Mucosa of descending colon (tissue), 3 donors: ENCODE results near the gene DENND2C. TPM values are rescaled to one million over a fixed set of nuclear protein-coding genes. Genes with fewer than 3 reads are reported as not detected.

Experiments
- ATAC-seq: fragments of 200-7000 bp; cut with Tn5 transposase; one replicate; pipeline ENCODE4 v1.9.1; 2020; ENCODE audit warnings: mild to moderate bottlenecking, moderate library complexity
- DNase-seq, 3 donors: peaks; one replicate each; pipeline ENCODE4 v3.0.0-alpha.2; 2020
- H3K36me3 ChIP-seq: fragments of 200-600 bp; one replicate; pipeline ENCODE4 v1.8.0; 2021; ENCODE audit warnings: low read depth, mild to moderate bottlenecking
- H3K4me1 ChIP-seq: fragments of 200-600 bp; one replicate; pipeline ENCODE4 v1.8.0; 2021; ENCODE audit warnings: low read depth, mild to moderate bottlenecking
- H3K4me3 ChIP-seq: fragments of 200-600 bp; one replicate; pipeline ENCODE4 v1.8.0; 2021; ENCODE audit warnings: mild to moderate bottlenecking
- H3K9me3 ChIP-seq: fragments of 200-600 bp; one replicate; pipeline ENCODE4 v1.8.0; 2021; ENCODE audit warnings: mild to moderate bottlenecking
- intact Hi-C, 2 donors: fragments of 100-400 bp; cut with DNase I in 1 of 2; cut with micrococcal nuclease in 1 of 2; formaldehyde crosslinking; loops; one replicate each; pipeline versions ENCODE4 v1.11.0 to v1.11.1; 2022; cut with DNase I, micrococcal nuclease
- total RNA-seq, 3 donors: library from RNA; stranded (reverse); fragmentation: NEBNext Ultra II Directional in 2 of 3; extraction: Animal tissue kit (Norgen Biotek cat#: 25700) in 2 of 3; gene quantifications; one replicate each; pipeline versions ENCODE4 v1.2.1 to v1.2.4, GENCODE V29; 2021 to 2023
- TF ChIP-seq, protein P1 (sequence below): fragments of 200-600 bp; IDR thresholded peaks from one replicate; pipeline ENCODE4 v1.8.0; 2022; ENCODE audit warnings: antibody characterized with exemption, mild to moderate bottlenecking
- donor health status: DM: no; HTN: no; CAD: no; lungs with moderate emphysema.
- donor health status: DM: no; HTN: no; CAD: no.
- donor health status: DM: no; HTN: yes; CAD: no.

Gene DENND2C
- total RNA-seq, 3 donors from 2014 or later: 0.80 to 1.6 (median 0.87) TPM

DNA sequence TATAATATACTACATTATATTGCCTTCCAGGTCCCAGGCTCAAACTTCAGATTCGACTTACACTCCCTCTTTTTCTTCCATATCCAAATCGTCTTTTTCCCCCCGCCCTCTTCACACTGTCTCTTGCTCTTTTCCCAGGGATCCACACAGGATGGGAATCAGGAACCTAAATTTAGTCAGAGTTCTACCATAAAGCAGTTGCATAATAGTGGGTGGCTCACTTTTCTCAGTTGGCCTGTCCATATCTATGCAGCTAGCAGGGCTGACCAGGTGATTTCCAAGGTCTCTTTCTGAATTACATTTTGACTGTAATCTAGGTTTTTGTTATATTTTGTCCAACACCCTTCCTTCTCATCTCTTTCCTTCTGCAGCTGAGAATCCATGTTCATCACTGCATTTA is 80.7 kb downstream of the DENND2C start:
- TF ChIP-seq, protein P1, sequence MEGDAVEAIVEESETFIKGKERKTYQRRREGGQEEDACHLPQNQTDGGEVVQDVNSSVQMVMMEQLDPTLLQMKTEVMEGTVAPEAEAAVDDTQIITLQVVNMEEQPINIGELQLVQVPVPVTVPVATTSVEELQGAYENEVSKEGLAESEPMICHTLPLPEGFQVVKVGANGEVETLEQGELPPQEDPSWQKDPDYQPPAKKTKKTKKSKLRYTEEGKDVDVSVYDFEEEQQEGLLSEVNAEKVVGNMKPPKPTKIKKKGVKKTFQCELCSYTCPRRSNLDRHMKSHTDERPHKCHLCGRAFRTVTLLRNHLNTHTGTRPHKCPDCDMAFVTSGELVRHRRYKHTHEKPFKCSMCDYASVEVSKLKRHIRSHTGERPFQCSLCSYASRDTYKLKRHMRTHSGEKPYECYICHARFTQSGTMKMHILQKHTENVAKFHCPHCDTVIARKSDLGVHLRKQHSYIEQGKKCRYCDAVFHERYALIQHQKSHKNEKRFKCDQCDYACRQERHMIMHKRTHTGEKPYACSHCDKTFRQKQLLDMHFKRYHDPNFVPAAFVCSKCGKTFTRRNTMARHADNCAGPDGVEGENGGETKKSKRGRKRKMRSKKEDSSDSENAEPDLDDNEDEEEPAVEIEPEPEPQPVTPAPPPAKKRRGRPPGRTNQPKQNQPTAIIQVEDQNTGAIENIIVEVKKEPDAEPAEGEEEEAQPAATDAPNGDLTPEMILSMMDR: no peak
- no peaks in the 10 kb centered on the region for H3K9me3 ChIP-seq
- H3K36me3 ChIP-seq: no peaks in the 10 kb centered on the region
- DNase-seq: no peak
- no peak overlapping the region for H3K4me3 ChIP-seq
- no peaks in the 10 kb centered on the region for H3K4me1 ChIP-seq
- intact Hi-C loops: no loop called here
- no peak for ATAC-seq

DNA sequence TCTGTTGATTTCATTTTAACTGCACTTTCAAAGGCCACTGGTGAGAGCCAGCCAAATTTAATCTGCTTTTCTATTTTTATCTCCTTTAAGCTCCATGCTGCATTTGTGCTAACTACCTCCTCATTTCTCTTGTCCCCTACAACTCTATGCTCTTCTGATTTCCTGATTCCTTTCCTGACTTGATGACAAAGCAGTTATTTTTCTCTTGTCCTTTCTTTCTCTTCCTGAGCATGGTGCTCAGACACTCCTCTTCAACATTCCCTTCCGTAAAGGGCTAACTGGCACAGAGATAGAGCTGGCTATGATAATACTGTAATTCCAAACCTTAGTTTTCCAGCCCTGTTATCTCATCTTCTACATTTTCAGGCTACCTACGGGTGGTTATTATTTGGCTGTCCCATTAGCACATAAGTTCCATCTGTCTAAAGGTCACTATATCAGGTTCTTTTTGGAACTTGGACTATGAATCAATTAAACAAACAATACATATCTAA is 81.6 kb downstream of the DENND2C start:
- H3K36me3 ChIP-seq: no peaks in the 10 kb centered on the region
- no peaks in the 10 kb centered on the region for H3K4me1 ChIP-seq
- DNase-seq (no peak), ATAC-seq (no peak)
- intact Hi-C loops: no loop called here
- no peak overlapping the region for H3K4me3 ChIP-seq
- TF ChIP-seq, protein P1: no peak
- no peaks in the 10 kb centered on the region for H3K9me3 ChIP-seq

DNA sequence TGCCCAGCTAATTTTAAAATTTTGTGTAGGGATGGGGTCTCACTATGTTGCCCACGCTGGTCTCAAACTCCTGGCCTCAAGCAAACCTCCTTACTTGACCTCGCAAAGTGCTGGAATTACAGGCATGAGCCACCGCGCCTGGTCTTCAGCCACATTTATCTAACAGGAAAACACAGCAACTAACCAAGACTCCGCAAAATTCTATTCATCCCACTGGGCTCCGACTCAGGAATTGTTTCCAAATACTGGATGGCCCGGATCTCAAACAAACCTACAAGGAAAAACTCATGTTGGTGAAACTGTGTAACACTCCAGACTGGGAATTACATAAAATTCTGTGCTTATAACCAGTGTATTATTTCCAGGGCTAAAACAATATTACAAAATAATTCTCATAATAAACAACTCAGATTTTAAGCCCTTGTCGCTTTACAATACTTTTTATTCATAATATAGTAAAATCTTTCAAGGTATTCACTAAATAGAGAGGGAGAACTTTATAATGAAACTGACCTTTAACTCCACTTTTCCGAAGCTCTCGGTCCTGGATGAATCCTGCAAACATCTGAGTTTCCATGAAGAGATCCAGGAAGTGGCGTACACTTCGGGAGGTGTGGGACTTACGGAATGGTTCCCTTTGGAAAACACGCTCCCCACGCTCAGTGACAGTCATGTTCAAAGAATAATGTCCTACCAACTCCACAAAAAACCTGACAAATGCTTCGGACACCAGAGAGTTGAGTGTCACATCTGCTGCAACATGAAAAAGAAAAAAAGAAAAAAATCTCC is 82.5 kb downstream of the DENND2C start:
- DNase-seq (no peak), ATAC-seq (no peak)
- intact Hi-C loops: no loop called here
- Histone ChIP-seq H3K36me3 (no peaks in the 10 kb centered on the region), H3K9me3 (no peaks in the 10 kb centered on the region), H3K4me3 (no peak overlapping the region), H3K4me1 (no peaks in the 10 kb centered on the region)
- TF ChIP-seq, protein P1: no peak

DNA sequence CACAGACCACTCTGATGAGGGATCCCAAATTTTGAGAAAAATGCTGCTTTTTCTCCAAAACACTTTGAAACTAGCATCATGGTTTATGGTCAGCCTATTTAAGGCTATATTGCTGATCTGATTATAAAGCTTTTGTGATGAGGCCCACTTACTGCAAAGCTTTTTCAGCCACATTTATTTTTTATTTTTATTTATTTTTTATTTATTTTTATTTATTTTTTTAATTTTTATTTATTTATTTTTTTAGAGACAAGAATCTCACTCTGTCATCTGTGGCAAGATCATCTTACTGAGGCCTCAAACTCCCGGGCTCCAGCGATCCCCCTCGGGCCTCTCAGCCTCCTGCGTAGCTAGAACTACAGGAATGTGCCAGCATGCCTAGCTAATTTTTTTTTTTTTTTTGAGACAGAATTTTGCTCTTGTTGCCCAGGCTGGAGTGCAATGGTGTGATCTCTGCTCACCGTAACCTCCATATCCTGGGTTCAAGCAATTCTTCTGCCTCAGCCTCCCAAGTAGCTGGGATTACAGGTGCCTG is 83.3 kb downstream of the DENND2C start:
- TF ChIP-seq, protein P1: no peak
- DNase-seq: no peak
- ATAC-seq: no peak
- intact Hi-C loops: no loop called here
- H3K4me1 ChIP-seq: no peaks in the 10 kb centered on the region
- no peaks in the 10 kb centered on the region for H3K36me3 ChIP-seq
- H3K9me3 ChIP-seq: no peaks in the 10 kb centered on the region
- H3K4me3 ChIP-seq: no peak overlapping the region

DNA sequence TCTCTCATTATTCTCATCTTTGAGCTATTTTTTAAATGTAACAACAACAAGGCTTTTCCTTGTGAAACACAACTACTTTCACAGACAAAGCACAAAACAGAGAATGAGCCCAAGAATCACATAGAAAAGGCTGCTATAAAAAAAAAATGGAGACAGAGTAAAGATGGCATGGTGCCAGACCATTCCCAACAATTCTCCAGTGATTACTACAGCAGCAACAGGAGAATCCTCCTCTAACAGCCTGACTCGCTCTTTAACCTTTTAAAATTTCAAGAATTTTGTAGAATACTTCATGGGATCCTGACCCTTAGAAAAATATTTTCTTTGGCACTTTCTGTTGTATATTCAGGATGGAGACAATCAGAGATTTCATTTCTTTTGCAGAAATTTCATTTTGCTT is 84.6 kb downstream of the DENND2C start:
- intact Hi-C loops: no loop called here
- no peak for DNase-seq

More for the DNA sequence above, 84.6 kb downstream of the DENND2C start:
- ATAC-seq: no peak
- no peaks in the 10 kb centered on the region for H3K9me3 ChIP-seq
- H3K4me3 ChIP-seq: no peak overlapping the region
- H3K36me3 ChIP-seq: no peaks in the 10 kb centered on the region
- TF ChIP-seq, protein P1: no peak
- peaks cover 7% of the 10 kb centered on the region for H3K4me1 ChIP-seq
